Posterior vena cava (tissue), 2 donors: ENCODE data around the gene TEX13B. TPM values are rescaled to one million over a fixed set of nuclear protein-coding genes. Genes with fewer than 3 reads are reported as not detected.
A peak's percentile ranks its signal among the peaks of the same experiment; 100 is the strongest.
"Not testable (repeated sequence)": the region's sequence is repeated elsewhere in the genome, so short reads cannot be mapped to it uniquely, and the experiment has no call there.

Experiments
- DNase-seq: peaks from one replicate; pipeline ENCODE4 v3.0.0-alpha.2; 2020; ENCODE audit warnings: low spot score
- intact Hi-C, 2 donors: fragments of 100-400 bp; cut with DNase I; formaldehyde crosslinking; loops; one replicate each; pipeline versions ENCODE4 v1.14.1 to v1.14.2; 2022 to 2023
- total RNA-seq, 2 donors: library from RNA; stranded (reverse); fragmentation: NEBNext Ultra II Directional; extraction: Animal tissue kit (Norgen Biotek cat#: 25700); gene quantifications; one replicate each; pipeline ENCODE4 v1.2.1, GENCODE V29; 2021
- donor health status: DM: yes; HTN: yes; CAD: no.
- donor health status: DM: yes; HTN: yes; CAD: no.

TEX13B gene
- total RNA-seq, 2 donors from 2014 or later: not detected

DNA sequence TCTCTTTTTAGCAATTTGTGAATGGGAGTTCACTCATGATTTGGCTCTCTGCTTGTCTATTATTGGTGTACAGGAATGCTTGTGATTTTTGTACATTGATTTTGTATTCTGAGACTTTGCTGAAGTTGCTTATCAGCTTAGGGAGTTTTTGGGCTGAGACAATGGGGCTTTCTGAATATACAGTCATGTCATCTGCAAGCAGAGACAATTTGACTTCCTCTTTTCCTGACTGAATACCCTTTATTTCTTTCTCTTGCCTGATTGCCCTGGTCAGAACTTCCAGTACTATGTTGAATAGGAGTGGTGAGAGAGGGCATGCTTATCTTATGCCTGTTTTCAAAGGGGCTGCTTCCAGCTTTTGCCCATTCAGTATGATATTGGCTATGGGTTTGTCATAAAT, 26.8 kb downstream of the TEX13B start:
- DNase-seq, intact Hi-C loops: not testable (repeated sequence)

DNA sequence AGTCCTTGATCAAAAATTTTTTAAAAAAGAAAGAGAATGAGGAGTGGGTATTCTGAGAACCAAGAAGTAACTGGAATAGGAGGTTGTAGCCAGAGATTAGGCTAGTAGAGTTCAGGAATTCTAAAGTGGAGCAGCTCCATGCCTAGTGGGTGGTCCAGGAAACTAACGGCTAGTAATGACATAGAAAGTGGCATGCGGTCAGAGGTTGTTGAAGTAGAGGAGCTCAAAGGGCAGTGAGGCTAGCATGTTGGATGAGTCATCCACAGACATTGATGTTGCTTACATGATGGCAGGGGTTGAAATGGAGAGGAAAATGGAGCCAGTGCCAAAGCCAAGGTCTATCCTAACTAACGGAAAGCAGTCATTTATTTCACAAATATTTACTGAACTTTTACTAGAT, 42.1 kb downstream of the TEX13B start:
- intact Hi-C loops: no loop called here
- no peak for DNase-seq

DNA sequence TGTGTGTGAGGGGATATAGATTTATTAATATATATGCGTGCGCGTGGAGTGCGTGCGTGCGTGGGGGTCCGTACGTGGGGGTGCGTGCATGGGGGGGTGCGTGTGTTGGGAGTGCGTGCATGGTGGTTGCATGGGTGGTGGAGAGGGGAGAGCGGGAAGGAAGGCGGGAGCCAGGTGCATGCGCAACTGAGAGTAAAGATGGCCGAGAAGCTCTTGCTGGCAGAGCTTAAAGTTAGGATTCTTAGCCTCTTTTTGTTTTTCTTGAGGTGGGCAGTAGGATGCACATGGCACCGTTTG, 45.8 kb downstream of the TEX13B start:
- DNase-seq: peak; percentile 49
- intact Hi-C loops: no loop called here

DNA sequence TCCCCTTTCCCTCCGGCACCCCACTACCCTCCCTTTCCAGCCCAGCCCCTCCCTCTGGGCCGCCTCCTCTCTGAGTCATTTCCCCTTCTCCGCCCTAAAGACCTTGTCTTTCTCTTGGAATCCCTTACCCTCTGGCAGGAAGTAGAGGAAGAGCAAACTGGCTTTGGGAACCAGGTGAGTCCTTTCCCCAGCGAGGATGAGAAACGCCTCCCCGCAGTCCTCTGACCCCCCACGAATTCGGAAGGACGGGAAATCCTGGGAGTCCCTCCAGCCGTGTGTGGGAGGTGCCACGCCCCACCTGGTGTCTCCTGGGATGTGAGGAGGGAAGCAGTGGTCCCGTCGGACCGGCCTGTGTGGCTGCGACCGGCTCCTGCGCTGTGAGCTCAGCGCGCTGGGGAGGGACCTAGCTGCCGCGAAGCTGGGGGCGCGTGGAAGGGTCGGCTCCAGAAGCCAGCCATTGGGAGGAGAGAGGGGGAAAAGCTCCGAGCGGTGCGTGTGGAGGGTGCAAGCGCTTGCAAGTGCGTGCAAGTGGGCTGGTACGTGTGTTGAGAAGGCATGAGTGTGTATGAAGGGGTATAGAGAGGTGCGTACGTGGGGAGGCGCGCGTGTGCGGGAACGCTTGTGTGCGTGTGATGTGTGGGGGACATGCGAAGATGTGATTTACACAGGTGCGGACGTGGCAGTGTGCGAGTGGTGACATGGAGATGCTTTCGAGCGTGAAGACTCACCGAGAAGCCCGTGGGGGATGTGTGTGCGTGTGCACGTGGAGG, 46.3 kb downstream of the TEX13B start:
- peak; percentile 69 for DNase-seq
- intact Hi-C loops: no loop called here

DNA sequence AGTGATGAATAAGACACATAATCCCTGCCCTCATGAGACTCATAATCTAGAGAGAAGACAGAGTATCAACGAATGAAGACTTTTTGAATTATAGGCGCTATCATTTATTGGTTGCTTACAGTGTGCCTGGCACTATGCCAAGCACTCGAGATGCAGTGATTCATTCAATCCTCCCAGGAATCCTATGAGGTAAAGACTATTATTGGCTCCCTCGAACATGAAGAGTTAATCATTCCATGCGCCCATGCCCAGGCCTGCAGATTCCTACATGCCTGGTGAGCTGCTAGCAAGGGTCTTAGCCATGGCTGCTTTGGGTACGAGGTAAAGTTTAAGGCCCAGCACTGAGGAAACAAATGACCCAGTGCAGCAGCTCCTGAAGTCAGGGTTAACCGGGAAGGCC, 47.0 kb downstream of the TEX13B start:
- DNase-seq: no peak
- intact Hi-C loops: no loop called here

DNA sequence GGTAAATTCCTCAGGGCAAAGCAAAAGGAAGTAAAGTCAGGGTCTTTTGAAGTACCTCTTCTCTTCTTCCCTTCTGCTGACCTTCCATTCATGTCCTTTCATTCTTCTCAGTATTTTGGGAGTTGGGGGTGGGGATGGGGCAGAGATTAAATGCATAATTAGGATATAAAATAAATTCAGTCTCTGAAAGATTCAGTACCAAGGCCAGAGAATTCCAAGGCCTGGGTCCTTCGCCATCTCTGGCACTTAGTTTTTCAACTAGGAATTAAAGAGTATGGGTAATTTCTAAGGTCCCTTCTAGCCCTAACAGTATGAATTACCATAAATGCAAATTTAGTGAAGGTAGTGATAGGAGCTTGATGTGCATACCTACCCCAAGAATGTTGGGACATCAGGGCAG, 47.9 kb downstream of the TEX13B start:
- DNase-seq: no peak
- intact Hi-C loops: no loop called here

Other genes with a start within 250 kb of the TEX13B start
- 100 to 1,000 TPM; 187 to 309 TPM for gene TSC22D3, start 206.6 kb downstream of the TEX13B start, total RNA-seq
- gene NCBP2L, start 204.6 kb downstream of the TEX13B start, total RNA-seq: not detected
- gene MID2, start 156.5 kb downstream of the TEX13B start, total RNA-seq: 10 to 100 TPM; 32.1 to 43.4 TPM
- under 1 TPM in 1 of 2 donors, not detected in 1; 0.24 TPM for gene VSIG1, start 62.7 kb upstream of the TEX13B start, total RNA-seq
- 10 to 100 TPM; 28.4 to 31.7 TPM for gene PSMD10, start 109.2 kb upstream of the TEX13B start, total RNA-seq
- 10 to 100 TPM in 1 of 2 donors, 1 to 10 TPM in 1; 7.9 to 12.9 TPM for gene ATG4A, start 109.4 kb upstream of the TEX13B start, total RNA-seq